Neuronal stem cell (in vitro differentiated cells): ENCODE data around the gene CEL.
"Not testable (repeated sequence)": the region's sequence is repeated elsewhere in the genome, so short reads cannot be mapped to it uniquely, and the experiment has no call there.

ENCODE experiments used
- DNase-seq: peaks from one replicate; pipeline ENCODE4 v3.0.0-alpha.2; 2013; ENCODE audit warnings: low spot score
- H2AFZ ChIP-seq: one replicate; pipeline ENCODE4 v1.6.1; 2013; ENCODE audit warnings: mild to moderate bottlenecking, low read length, inconsistent platforms
- H2AK5ac ChIP-seq: 2 replicates; pipeline ENCODE4 v1.6.1; 2013; ENCODE audit warnings: low read depth, mild to moderate bottlenecking, inconsistent platforms, low read length, moderate library complexity, mixed read lengths
- H2BK120ac ChIP-seq: 2 replicates; pipeline ENCODE4 v1.6.1; 2013; ENCODE audit warnings: low read depth, mild to moderate bottlenecking, inconsistent platforms, low read length, moderate library complexity, mixed read lengths
- H2BK12ac ChIP-seq: one replicate; pipeline ENCODE4 v1.6.1; 2013; ENCODE audit warnings: low read length, inconsistent platforms
- H2BK15ac ChIP-seq: 2 replicates; pipeline ENCODE4 v1.6.1; 2013; ENCODE audit warnings: mild to moderate bottlenecking, low read length, inconsistent platforms, mixed read lengths
- H2BK5ac ChIP-seq: one replicate; pipeline ENCODE4 v1.6.1; 2013; ENCODE audit warnings: inconsistent platforms, mild to moderate bottlenecking, low read length, moderate library complexity
- H3K14ac ChIP-seq: one replicate; pipeline ENCODE4 v1.6.1; 2013; ENCODE audit warnings: low read length, inconsistent platforms
- H3K18ac ChIP-seq: 2 replicates; pipeline ENCODE4 v1.6.1; 2013; ENCODE audit warnings: low read length, inconsistent platforms
- H3K23ac ChIP-seq: 2 replicates; pipeline ENCODE4 v1.6.1; 2013; ENCODE audit warnings: low read depth, mild to moderate bottlenecking, mixed read lengths, low read length, inconsistent platforms; ENCODE audit not compliant: poor library complexity
- H3K27ac ChIP-seq: replicated peaks from 3 replicates; pipeline ENCODE4 v1.5.1; 2013; ENCODE audit warnings: low read length, inconsistent platforms
- H3K27me3 ChIP-seq, 3 experiments: 2 replicates each; pipeline ENCODE4 v1.6.1; 2013; ENCODE audit warnings: low read length in 3 of 3, mild to moderate bottlenecking in 2 of 3, inconsistent platforms in 1 of 3, low read depth in 1 of 3, mixed read lengths in 1 of 3, moderate library complexity in 1 of 3; ENCODE audit not compliant: control insufficient read depth in 3 of 3, insufficient read depth in 3 of 3
- H3K36me3 ChIP-seq, 2 donors: replicated peaks in 1 of 2; 2 replicates each; pipeline ENCODE4 v1.6.1; 2013; ENCODE audit warnings: low read length in 2 of 2; ENCODE audit not compliant: control insufficient read depth in 2 of 2, insufficient read depth in 2 of 2
- H3K4ac ChIP-seq: 2 replicates; pipeline ENCODE4 v1.6.1; 2013; ENCODE audit warnings: inconsistent platforms, mild to moderate bottlenecking, low read length, moderate library complexity
- H3K4me1 ChIP-seq, 2 donors: 1 replicate in 1 of 2; 2 replicates in 1 of 2; pipeline ENCODE4 v1.6.1; 2013; ENCODE audit warnings: low read length in 2 of 2, low read depth in 1 of 2; ENCODE audit not compliant: control insufficient read depth in 2 of 2, insufficient read depth in 1 of 2
- H3K4me2 ChIP-seq: one replicate; pipeline ENCODE4 v1.6.1; 2013; ENCODE audit warnings: mild to moderate bottlenecking, low read length, inconsistent platforms; ENCODE audit not compliant: insufficient read depth, poor library complexity, severe bottlenecking
- H3K4me3 ChIP-seq, 2 donors: 2 replicates each; pipeline ENCODE4 v1.5.1; 2013; ENCODE audit warnings: low read length in 2 of 2, mild to moderate bottlenecking in 2 of 2, inconsistent platforms in 1 of 2, moderate library complexity in 1 of 2
- H3K79me1 ChIP-seq: one replicate; pipeline ENCODE4 v1.6.1; 2013; ENCODE audit warnings: low read depth, mild to moderate bottlenecking, inconsistent platforms, low read length, moderate library complexity
- H3K9ac ChIP-seq: one replicate; pipeline ENCODE4 v1.6.1; 2013; ENCODE audit warnings: mild to moderate bottlenecking, low read depth, low read length, inconsistent platforms; ENCODE audit not compliant: poor library complexity
- H3K9me3 ChIP-seq, 2 donors: replicated peaks in 1 of 2; 2 replicates each; pipeline versions ENCODE3 to v1.6.1; 2013; ENCODE audit warnings: low read length in 2 of 2, mild to moderate bottlenecking in 2 of 2, inconsistent platforms in 1 of 2, low read depth in 1 of 2, mixed read lengths in 1 of 2, moderate library complexity in 1 of 2; ENCODE audit not compliant: control insufficient read depth in 2 of 2, insufficient read depth in 1 of 2
- H4K8ac ChIP-seq: one replicate; pipeline ENCODE4 v1.6.1; 2013; ENCODE audit warnings: low read depth, mild to moderate bottlenecking, inconsistent platforms, low read length, moderate library complexity
- H4K91ac ChIP-seq: one replicate; pipeline ENCODE4 v1.6.1; 2013; ENCODE audit warnings: low read length, low read depth, mild to moderate bottlenecking, inconsistent platforms; ENCODE audit not compliant: poor library complexity
- WGBS, 2 donors: extraction: QIAGEN DNeasy Blood & Tissue Kit; methylation state at CpG; one replicate each; pipeline ENCODE4 v1.1.7; 2013; ENCODE audit warnings: missing lambda C conversion rate in 2 of 2, mixed read lengths in 1 of 2; ENCODE audit not compliant: insufficient read length in 2 of 2, insufficient replicate concordance in 1 of 2; ENCODE audit errors: extremely low coverage in 2 of 2; 5-methylcytosine and 5-hydroxymethylcytosine counted together

CEL gene

DNA sequence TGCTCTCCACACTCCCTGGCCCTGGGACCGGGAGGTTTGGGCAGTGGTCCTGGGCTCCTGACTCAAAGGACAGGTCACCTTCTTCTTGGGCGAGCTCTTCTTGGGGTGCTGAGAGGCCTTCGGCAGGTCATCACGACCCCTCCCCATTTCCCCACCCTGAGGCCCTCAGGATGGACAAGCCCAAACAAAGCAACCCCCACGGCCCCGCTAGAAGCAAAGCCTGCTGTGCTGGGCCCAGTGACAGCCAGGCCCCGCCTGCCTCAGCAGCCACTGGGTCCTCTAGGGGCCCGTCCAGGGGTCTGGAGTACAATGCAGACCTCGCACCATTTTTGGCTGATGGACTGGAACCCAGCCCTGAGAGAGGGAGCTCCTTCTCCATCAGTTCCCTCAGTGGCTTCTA, 21.9 kb downstream of the CEL start:
- not testable (repeated sequence) for H2AFZ ChIP-seq, H3K18ac ChIP-seq, H3K9me3 ChIP-seq, H2BK12ac ChIP-seq, H3K23ac ChIP-seq, H3K79me1 ChIP-seq, H2BK15ac ChIP-seq, H4K8ac ChIP-seq, H2BK120ac ChIP-seq, H4K91ac ChIP-seq, H3K4ac ChIP-seq, H3K4me1 ChIP-seq, H2AK5ac ChIP-seq, H3K4me3 ChIP-seq, H3K14ac ChIP-seq, H3K4me2 ChIP-seq, DNase-seq, H3K9ac ChIP-seq, H2BK5ac ChIP-seq, H3K27ac ChIP-seq, H3K36me3 ChIP-seq, H3K27me3 ChIP-seq
- no CpG with 5 or more reads among the region's 9 CpGs for WGBS, 2 donors

DNA sequence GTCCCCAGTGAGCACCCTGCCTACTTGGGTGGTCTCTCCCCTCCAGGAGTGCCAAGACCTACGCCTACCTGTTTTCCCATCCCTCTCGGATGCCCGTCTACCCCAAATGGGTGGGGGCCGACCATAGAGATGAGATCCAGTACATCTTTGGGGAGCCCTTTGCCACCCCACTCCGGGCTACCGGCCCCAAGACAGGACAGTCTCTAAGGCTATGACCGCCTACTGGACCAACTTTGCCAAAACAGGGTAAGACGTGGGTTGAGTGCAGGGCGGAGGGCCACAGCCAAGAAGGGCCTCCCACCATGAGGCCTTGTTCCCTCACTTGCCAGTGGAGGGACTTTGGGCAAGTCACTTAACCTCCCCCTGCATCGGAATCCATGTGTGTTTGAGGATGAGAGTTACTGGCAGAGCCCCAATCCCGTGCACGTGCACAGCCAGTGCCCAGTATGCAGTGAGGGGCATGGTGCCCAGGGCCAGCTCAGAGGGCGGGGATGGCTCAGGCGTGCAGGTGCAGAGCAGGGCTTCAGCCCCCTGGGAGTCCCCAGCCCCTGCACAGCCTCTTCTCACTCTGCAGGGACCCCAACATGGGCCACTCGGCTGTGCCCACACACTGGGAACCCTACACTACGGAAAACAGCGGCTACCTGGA, 24.6 kb downstream of the CEL start:
- not testable (repeated sequence) for H4K91ac ChIP-seq, H2BK120ac ChIP-seq, H2BK5ac ChIP-seq, H3K4me2 ChIP-seq, H3K4me1 ChIP-seq, H3K27me3 ChIP-seq, H3K14ac ChIP-seq, H3K9ac ChIP-seq, H3K4ac ChIP-seq, H3K36me3 ChIP-seq, H2BK12ac ChIP-seq, H2AFZ ChIP-seq, H4K8ac ChIP-seq, H3K4me3 ChIP-seq, H3K27ac ChIP-seq, DNase-seq, H3K79me1 ChIP-seq, H2AK5ac ChIP-seq, H3K9me3 ChIP-seq, H3K23ac ChIP-seq, H3K18ac ChIP-seq, H2BK15ac ChIP-seq
- no CpG with 5 or more reads among the region's 17 CpGs for WGBS, 2 donors

DNA sequence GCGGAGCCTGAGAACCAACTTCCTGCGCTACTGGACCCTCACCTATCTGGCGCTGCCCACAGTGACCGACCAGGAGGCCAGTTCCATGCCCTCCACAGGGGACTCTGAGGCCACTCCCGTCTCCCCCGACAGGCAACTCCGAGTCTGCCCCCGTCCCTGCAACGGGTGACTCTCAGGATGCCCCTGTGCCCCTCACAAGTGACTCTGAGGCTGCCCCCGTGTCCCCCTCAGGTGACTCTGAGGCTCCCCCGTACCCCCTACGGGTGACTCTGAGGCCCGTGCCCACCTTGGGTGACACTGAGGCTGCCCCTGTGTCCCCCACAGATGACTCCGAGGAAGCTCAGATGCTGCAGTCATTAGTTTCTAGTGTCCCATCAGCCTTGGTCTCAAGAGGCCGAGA, 25.1 kb downstream of the CEL start:
- H3K4me1 ChIP-seq: peaks cover 0 to 2% of the 10 kb centered on the region in 2 donors
- no CpG with 5 or more reads among the region's 15 CpGs for WGBS, 2 donors

DNA sequence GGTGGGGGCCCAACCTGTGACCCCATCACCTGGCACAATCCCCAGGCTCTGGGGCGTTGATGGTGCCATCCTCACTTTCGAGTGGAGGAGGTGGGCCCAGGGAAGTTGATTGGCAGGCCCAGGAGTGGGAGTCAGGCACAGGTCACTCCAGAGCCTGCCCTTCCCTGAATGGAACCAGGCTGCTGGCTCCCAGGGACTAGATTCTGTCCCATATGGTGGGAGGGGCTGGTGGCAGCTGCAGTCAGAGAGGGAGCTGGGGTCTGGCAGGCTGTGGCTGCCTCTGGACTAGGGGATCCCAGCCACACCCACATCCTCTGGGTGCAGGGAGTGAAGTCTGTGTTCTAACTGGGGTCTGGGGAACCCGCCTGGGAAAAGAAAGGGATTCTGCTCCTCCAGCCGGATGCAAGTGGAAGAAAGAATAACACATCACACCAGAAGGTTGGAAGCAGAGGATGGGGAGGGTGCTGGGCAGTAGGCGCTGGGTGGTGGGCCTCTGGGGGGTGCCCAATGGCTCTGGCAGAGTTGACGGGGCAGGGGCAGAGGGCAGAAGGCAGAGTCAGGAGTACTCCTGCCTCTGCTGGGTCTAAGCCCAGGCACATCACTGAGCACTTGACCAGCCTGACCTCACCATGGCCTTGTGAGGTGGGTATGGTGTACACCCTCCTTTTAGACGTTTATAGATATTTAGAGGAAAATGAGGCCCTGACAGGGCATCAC, 25.8 kb downstream of the CEL start:
- Histone ChIP-seq H4K91ac (no peak overlapping the region), H3K23ac (no peak overlapping the region), H3K18ac (no peak overlapping the region), H3K27ac (no peak overlapping the region), H3K4me3 (no peak overlapping the region), H3K4ac (no peak overlapping the region), H4K8ac (no peak overlapping the region), H3K4me1 (peaks cover 0 to 2% of the 10 kb centered on the region in 2 donors), H3K9me3 (no peaks in the 10 kb centered on the region), H2AK5ac (no peak overlapping the region), H3K27me3 (no peaks in the 10 kb centered on the region), H3K36me3 (no peaks in the 10 kb centered on the region), H3K14ac (peak overlapping the region; percentile 38), H2AFZ (no peak overlapping the region), H2BK15ac (peak overlapping the region; percentile 15), H2BK120ac (no peak overlapping the region), H2BK5ac (peak overlapping the region; percentile 24), H3K79me1 (no peaks in the 10 kb centered on the region), H3K4me2 (no peak overlapping the region), H2BK12ac (no peak overlapping the region), H3K9ac (peak overlapping the region; percentile 0)
- WGBS, 2 donors: no CpG with 5 or more reads among the region's 7 CpGs
- no peak for DNase-seq

More for the DNA sequence above, 25.1 kb downstream of the CEL start:
- Histone ChIP-seq H3K9me3 (no peaks in the 10 kb centered on the region), H3K4ac (no peak overlapping the region), H3K4me2 (no peak overlapping the region), H2AFZ (no peak overlapping the region), H3K14ac (no peak overlapping the region), H3K27me3 (no peaks in the 10 kb centered on the region), H3K36me3 (no peaks in the 10 kb centered on the region), H3K23ac (no peak overlapping the region), H3K79me1 (no peaks in the 10 kb centered on the region), H2AK5ac (no peak overlapping the region), H3K18ac (peak overlapping the region; percentile 28), H2BK5ac (peak overlapping the region; percentile 24), H3K4me3 (no peak overlapping the region), H3K9ac (no peak overlapping the region), H2BK120ac (no peak overlapping the region), H2BK15ac (no peak overlapping the region), H4K8ac (no peak overlapping the region), H4K91ac (no peak overlapping the region), H2BK12ac (no peak overlapping the region), H3K27ac (no peak overlapping the region)
- DNase-seq: no peak
